Measurements from ENCODE around the gene VASH1. TPM values are rescaled to one million over a fixed set of nuclear protein-coding genes. Genes with fewer than 3 reads are reported as not detected.

VASH1 gene
- polyA plus RNA-seq, 3 donors: 29.6 to 32.3 (median 30.1) TPM

- no peak for DNase-seq (ENCODE audit: low read depth in 3 of 3, low spot score in 2 of 3)
Observed at GRCh38 chr14:76742185-76742584, 19.1 kb upstream of the VASH1 start.

- no peak for DNase-seq (ENCODE audit: low read depth in 3 of 3, low spot score in 2 of 3)
Observed at GRCh38 chr14:76742966-76743365, 18.3 kb upstream of the VASH1 start.

- DNase-seq (ENCODE audit: low read depth in 3 of 3, low spot score in 2 of 3): no peak
Observed at GRCh38 chr14:76752744-76753143, 8.5 kb upstream of the VASH1 start.

- no peak for DNase-seq (ENCODE audit: low read depth in 3 of 3, low spot score in 2 of 3)
Observed at GRCh38 chr14:76753541-76754198, 7.6 kb upstream of the VASH1 start.

- no peak for DNase-seq (ENCODE audit: low read depth in 3 of 3, low spot score in 2 of 3)
Observed at GRCh38 chr14:76754586-76754985, 6.7 kb upstream of the VASH1 start.

DNA sequence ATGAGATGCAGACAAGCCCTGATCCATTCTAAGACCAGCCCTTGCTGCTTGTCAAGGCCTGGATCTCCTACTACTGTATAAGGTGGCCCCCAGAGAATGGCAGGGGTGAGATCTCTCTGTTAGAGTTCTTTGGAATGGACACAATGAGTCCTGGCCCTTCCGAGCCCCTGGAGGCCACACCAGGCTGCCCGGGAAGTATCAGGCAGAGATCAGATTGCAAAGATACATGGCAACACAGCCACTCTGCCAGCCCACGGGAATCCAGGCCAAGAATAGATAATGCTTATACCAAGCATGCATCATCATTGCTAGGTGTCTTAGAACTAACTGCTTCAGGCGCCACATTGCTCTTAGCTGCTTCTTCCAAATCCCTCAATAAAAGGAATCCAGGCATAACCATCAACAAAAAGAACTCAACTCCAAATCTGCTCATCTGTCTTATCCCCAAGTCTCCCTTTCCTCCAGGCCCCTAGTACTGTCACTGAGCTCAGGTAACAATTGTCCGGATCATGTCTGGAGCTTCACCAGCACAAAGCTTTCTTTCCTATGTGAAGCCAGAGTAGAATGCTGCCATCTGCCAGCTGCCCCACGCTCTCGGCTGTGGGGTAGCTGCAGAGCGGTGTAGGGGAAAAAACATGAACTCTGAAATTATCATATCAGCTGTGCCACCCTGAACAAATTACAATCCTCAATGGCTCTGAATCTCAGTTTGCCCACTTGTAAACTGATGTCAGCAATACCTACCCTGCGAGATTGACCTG, 5.5 kb upstream of the VASH1 start:
- DNase-seq (ENCODE audit: low read depth in 3 of 3, low spot score in 2 of 3): no peak

- DNase-seq (ENCODE audit: low read depth in 3 of 3, low spot score in 2 of 3): no peak
Observed at GRCh38 chr14:76756371-76756750, 4.9 kb upstream of the VASH1 start.

DNA sequence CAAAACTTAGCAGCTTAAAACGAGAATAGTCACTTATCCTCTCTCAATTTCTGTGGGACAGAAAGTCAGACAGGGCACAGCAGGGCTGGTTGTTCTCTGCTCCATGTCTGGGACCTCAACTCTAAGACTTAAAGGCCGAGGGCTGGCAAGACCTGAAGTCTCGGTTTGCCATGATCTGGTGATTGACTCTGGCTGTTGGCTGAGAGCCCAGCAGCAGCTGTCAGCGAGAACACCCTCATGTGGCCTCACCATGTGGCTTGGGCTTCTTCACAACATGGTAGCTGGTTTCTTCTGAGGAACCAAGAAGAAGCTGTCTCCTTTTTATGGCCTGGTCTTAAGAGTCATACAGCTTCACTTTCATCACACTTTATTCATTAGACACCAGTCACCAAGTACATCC, 1.7 kb upstream of the VASH1 start:
- DNase-seq (ENCODE audit: low read depth in 3 of 3, low spot score in 2 of 3): no peak

DNA sequence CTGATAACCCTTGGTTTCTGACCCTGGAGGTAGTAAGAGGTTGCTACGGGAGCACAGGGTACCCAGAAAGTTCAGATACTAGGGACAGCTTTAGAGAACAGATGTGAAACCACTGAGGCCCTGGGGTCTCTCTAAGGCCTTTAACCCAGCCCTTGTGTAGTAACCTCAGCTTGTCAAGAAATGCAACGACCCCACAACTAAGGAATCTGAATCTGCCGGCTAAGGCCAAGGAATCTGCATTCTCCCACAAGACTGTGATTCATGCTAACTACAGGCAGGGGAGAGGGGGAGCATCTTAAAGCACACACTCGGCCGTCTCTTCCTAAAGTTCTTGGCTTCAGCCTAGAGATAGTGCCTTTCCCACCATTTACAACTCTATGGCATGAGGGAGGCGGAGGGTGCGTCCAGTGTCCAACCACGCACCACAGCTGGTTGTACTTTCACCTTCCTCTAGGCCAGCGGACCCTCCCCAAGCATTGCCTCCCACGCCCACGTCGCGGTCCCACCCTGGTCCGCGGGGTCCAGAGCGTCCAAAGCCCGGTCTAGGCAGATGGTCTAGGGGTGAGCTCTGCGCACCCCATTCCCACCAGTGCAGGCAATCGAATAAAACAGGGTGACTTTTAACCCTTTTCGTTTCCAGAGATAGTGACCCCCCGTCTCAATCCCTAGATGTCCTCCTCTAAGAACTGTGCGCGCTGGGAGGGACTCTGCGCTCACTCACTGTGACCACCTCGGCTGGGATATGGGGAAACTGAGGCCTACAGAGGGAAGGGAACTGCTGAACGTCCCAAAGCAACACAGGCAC, 735 bp upstream of the VASH1 start:
- no peak for DNase-seq (ENCODE audit: low read depth in 3 of 3, low spot score in 2 of 3)

GRCh38 chr14:76761960-76762410, 717 bp downstream of the VASH1 start:
- DNase-seq (ENCODE audit: low read depth in 3 of 3, low spot score in 2 of 3): no peak

DNA sequence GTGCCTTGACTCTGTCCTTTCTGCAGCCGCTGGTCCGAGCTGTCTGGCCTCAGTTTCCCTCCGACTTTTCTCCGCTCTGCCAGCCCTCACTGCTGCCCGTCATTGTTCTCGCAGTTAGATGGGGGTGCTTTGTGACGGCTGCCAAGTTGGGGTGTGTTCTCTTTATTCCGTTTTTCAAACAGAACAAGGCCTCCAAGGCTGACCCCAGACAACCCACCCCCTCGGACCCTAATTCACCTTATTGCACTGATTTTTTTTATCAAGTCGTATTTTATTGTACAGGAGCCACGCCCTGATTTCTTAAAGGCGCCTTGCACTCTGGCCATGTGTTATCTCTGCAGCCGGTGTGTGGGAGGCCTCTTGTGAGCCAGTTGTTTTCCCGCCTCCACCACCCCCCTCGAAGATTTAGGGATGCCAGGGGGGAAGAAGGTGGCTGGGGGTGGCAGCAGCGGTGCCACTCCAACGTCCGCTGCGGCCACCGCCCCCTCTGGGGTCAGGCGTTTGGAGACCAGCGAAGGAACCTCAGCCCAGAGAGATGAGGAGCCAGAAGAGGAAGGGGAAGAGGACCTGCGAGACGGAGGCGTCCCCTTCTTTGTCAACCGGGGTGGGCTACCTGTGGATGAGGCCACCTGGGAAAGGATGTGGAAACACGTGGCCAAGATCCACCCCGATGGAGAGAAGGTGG, 1.3 kb downstream of the VASH1 start:
- no peak for DNase-seq (ENCODE audit: low read depth in 3 of 3, low spot score in 2 of 3)

DNA sequence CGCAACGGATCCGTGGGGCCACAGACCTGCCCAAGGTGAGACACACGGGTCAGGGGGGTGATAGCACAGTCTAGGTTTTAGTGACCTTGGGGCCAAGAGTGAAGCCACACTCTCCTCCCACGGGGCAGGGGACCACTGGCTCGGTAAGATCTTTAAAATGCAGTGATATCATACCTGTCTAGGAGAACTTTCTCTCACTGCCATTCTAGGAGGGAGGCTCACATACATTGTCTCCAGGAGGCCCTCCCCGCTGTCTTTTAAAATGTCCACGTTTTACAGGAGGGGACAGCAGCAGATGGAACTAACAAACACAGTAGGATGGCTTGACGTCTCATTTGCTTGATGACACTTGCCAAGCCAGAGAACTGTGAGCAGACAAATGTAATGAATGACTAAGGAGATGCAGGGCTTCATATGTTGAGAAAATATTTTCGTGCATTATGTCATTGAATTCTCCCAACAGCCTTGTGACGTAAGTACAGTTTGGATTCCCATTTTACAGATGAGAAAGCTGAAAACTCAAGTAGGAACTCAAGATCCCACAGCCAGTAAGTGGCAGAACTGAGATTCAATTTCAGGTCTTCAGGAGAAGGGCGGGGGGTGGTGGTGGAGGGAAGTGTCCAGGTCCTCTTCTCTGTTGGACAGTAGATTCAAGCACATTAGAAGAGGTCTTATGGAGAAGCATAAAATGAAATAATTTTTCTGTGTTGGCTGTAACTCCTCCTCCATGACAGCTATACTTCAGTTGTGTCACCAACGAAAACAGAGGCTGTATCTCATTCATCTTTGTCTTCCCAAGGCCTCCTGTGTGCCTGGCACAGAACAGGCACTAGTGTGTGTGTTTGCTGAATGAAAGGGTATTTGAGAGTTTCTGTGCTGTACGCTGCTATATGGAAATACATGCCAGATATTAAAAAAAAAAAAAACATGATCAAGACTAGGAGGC, 2.1 kb downstream of the VASH1 start:
- no peak for DNase-seq (ENCODE audit: low read depth in 3 of 3, low spot score in 2 of 3)

DNA sequence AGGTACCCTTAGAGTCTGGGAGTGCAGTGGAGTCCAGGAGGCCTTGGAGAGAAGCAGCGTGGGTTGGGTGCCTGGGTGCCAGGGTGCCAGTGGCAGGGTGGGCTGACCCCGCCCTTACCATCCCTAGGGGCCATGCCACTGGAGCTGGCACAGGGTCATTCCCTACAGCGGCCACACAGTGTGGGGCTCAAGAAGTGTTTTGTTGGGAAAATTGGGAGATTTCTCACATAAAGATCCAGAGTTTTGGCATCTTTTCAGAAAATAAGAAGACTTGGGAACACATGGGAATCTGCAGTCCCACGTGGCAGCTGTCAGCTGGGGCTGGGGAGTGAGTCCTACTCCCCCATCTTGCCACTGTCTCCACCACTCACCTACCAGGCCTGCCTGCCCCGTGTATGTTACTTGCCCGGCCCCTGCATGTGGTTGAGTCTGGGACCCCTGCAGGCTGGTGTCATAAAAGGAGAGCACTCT, 4.2 kb downstream of the VASH1 start:
- no peak for DNase-seq (ENCODE audit: low read depth in 3 of 3, low spot score in 2 of 3)

- DNase-seq (ENCODE audit: low read depth in 3 of 3, low spot score in 2 of 3): no peak
Observed at GRCh38 chr14:76767681-76768656, 6.7 kb downstream of the VASH1 start.

GRCh38 chr14:76768671-76769500, 7.6 kb downstream of the VASH1 start:
- no peak for DNase-seq (ENCODE audit: low read depth in 3 of 3, low spot score in 2 of 3)

DNA sequence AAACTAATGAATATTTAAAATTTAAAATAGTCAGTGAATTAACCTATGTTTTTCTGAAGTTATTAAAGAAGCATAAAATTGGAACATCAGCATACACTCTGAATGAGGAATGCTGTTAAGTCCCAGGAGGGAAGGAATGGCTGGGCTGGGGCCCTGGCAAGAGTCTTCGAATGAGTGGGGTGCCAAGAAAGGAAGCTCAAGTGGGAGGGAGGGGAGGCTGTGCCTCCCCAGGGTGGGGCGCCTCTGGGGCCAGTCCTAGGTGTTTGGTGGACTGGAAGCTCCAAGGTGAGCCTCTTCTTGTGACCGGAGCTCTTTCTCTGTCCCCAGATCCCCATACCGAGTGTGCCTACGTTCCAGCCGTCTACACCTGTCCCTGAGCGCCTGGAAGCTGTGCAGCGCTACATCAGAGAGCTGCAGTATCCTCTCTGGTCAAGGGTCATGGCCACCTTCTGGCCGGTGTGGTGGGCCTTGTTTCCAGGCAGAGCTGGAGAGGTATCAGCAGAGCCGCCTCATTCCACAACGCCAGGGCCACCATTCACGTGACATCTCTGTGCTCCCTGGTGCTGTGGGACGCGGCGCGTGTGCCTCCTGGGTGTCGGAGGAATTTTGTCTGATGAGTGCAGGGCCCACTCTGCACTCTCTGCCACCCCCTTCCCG, 8.5 kb downstream of the VASH1 start:
- no peak for DNase-seq (ENCODE audit: low read depth in 3 of 3, low spot score in 2 of 3)
